DMS114 treated with DMSO at 0.1 percent for 48 hours (cell line): ENCODE measurements around the gene QRFP.

ENCODE experiments used
- DNase-seq: peaks from one replicate; lab custom pipeline; 2025; ENCODE audit not compliant: unreplicated experiment; lab: John Stamatoyannopoulos, UW

The QRFP gene, protein sequence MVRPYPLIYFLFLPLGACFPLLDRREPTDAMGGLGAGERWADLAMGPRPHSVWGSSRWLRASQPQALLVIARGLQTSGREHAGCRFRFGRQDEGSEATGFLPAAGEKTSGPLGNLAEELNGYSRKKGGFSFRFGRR

DNA sequence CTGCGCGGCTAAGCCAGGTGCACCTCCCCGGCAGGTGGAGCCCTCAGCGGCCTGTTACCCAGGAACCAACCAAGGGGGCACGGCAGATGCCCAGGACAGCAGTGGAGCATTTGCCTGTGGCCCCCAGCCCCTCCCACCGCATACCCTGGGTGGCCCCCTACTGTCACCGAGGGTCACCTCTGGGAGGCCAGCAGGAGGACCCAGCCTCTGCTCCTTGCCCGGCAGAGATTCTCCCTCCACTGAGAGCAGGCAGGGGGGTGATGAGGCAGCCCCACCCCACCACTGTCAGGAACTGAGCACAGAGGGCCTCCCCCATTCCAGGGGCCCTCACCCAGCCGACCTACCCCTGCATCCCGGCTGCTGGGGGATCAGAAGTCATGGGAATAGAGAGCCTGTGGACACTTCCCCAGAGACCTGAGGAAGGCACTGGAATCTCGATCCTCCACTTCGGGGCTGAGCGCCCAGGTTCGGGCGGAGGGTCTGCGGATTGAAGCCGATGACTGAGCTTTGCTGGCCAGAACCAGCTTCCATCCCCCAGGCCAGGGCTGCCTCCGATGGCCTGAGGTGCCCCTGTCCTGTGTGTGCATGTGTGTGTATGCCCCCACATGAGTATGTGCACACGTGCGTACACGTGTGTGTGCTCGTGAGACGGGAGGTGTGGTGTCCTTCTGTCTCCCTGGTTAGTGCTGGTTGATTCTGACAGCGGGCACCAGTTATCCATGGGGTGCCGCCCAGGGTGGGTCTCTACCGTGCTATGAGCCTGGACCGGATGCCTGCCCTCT lies at the start of gene QRFP:
Gene QRFP, minus strand, starts transcription at position 580 of the 782 bp plus-strand sequence. CDS start 2,974 bp downstream, outside the sequence.
- no peak for DNase-seq

DNA sequence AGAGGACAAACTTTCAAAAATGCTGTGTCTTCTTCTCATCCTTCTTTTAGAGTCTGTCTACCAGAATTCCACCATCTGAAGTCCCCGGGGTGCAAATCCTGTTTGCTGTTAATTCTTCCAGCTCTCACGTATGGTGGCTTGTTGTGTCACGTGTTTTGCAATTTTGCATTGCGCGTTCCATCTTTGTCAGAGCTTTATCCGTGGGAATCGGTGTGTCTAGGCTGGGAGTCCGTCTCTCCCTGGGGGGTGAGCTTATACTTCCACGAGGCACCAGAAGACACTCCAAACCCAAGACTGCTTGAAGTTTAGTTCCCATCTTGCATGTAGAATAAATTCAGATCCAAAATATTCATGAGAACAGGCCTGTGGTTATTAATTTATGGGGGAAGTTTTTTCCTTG lies 48.6 kb upstream of the QRFP start:
- no peak for DNase-seq

DNA sequence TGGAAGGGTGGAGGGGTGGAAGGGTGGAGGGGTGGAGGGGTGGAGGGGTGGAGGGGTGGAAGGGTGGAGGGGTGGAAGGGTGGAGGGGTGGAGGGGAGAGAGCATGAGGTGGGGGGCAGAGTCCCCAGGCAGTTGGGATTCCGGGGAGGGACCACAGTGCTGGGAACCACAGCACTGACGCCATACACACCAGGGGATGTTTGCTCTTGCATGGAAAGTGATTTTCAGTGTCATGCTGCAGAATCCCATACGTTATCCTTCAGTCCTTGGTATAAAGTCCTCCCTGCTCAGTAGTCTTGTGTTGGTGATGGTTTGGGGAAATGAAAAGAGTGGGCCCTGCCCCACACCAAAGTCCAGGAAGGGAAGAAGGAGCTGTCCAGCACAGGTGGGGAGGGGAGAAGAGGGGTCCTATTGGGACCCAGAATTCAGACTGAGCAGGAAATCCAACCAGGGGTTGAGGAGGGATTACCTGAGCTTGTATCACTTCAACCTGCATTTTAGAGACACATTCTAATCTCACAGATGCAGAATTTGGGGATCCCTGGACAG lies 48.0 kb upstream of the QRFP start:
- no peak for DNase-seq

DNA sequence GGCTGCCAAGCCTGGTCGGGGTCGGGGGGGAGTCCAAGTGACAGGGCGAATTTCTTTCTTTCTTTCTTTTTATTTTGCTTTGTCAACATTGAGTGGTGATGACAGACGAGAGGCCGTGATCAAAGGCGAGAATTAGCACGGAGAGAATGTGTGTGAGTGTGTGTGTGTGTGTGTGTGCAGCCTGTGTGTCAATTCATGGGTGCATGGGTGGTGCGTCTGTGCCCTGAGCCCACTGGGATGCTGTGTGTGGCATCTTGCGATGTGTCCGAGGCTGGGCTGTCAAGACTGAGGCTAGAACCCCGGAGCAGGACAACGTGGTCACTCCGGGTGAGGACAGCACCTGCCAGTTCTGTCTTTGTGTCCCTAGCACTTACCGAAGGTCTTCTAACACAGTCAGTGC lies 47.2 kb upstream of the QRFP start:
- DNase-seq, result no peak

DNA sequence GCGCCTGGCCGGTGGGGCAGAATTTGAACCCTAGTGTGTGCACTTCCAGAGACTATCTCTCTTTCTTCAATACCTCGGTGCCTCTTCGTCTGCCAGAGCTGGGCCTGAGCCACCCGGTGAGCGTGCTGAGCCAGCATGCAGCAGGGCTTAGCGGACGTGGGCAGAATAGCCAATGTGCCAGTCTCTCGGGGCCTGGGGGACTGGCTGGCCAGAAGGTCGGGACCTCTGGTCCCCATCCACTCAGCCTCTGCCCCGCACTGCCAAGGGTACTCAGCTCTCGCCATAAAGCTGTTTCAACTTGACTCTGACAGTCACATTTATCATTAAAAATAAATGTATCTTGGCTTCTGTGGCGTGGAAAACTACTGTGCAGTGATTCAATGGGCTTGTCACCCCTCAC lies 46.6 kb upstream of the QRFP start:
- no peak for DNase-seq

DNA sequence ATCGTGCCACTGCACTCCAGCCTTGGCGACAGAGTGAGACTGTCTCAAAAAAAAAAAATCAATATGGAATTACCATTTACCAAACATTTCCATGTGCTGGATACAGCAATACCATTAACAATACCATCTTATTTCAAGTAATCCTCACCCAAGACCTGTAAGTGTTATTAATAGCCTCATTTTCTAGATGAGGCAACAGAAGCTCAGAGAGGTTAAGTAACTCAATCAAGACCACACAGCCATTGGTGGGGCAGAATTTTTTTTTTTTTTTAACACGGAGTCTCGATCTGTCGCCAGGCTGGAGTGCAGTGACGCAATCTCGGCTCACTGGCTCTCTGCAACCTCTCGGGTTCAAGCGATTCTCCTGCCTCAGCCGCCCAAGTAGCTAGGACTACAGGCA lies 46.1 kb upstream of the QRFP start:
- DNase-seq, result no peak

DNA sequence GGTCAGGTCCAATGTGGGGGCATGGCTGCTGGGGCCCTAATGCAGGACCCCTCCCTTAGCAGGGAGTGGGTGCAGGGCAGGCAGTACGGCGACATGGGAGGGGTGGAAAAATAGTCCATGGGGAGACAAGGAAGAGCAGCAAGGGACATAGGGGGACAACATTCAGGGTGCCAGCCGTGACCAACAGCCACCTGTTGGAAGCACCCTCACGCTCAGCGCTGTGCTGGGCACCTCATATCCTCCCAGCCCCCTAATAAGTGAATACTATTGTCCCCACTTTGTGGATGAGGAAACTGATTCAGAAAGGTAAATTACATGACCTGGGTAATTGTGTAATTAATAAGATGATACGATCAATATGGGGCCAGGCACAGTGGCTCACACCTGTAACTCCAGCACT lies 45.5 kb upstream of the QRFP start:
- DNase-seq, result no peak

DNA sequence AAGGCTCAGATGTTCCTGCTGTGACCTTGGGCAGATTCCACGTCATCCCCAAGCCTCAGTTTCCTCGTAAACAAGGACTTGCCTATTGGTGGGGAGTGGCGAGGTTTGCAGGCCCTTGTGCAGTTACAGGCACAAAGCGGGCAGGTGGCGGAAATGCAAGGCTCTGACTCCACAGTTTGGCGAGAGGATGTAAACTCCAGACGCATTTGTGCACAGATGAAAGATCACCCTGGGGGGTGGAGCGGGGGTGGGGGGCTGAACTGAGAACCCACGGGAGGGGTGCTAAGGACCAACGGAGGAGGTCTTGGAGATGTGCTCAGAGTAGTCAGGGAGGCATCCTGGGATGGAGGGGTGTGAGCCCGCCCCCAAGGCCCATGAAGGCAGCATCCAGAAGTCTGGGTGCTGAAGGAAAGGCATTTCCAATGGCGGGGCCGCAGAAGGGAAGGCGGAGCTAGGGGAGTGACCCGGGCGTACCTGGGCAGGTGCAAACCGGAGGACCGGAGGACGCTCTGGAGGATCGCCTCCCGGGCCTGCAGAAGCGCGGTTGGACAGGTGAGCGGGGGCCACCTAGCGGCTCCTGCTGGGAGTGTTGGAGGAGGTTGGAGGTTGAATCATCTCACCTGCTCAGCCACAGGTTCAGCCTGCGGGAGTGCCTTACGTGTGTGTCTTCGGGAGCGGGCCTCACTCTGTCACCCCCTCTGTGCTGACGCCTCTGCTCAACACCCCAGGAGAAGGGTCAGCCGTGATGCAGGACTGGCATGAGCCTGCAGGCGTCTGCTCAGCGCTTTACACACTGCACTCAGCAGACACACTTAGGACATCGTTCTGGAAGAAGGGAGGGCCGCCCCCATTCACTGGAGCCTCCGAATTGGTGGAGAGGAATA lies 44.3 kb upstream of the QRFP start:
- DNase-seq, result no peak

DNA sequence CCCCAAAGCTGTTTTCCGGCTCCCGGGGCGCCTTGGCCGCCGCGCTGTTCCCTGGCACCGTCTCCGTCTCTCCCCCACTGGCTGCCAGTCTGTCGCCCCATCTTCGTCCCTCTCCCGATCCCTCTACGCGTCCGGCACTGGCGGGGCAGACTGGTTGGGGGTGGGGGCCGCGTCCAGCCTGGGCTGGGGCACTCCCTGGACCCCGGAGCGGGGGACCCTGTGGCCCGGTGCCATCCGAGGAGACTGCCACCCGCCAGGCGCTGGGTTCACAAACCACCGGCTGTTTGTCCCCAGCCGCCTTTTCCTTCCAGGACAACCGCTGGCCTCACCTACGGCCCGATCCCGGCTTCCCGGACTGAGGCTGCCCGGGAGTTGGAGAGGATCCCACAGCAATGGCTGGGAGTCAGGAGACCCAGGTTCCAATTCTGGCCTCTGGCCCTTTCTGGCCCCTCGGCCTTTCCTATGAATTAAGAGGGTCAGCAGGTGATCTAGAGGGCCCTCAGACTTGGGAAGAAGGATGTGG lies 43.5 kb upstream of the QRFP start:
- DNase-seq, result no peak

DNA sequence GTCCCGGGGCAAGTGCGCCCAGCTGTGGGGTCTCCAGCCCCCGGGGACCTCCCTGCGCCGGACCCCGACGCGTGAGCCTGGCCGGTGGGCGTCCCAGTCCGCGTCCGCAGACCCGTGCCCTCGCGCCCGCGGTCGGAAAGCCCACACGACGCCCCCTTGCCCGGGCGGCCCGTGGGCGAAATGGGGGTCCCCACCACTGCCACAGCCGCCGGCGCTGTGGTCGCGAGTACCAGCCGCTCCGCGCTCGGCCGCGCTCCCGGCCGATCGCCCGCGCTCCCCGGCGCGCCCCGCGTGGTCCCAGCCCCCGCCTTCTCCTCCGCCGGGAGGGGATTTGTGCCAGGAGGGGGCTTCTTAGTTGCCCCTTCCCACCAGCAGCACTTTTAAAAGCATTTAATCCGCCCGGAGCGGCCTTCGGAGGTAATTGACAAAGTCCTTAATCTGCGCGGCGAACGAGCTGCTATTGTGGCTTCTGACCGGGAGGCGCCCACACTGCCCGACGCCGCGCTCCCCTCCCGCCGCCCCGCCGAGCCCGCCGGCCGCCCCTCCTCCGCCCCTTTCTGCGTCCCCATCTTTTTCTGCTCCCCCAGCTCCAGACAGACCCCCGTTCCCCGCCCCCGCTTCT lies 42.9 kb upstream of the QRFP start:
- DNase-seq, result no peak

DNA sequence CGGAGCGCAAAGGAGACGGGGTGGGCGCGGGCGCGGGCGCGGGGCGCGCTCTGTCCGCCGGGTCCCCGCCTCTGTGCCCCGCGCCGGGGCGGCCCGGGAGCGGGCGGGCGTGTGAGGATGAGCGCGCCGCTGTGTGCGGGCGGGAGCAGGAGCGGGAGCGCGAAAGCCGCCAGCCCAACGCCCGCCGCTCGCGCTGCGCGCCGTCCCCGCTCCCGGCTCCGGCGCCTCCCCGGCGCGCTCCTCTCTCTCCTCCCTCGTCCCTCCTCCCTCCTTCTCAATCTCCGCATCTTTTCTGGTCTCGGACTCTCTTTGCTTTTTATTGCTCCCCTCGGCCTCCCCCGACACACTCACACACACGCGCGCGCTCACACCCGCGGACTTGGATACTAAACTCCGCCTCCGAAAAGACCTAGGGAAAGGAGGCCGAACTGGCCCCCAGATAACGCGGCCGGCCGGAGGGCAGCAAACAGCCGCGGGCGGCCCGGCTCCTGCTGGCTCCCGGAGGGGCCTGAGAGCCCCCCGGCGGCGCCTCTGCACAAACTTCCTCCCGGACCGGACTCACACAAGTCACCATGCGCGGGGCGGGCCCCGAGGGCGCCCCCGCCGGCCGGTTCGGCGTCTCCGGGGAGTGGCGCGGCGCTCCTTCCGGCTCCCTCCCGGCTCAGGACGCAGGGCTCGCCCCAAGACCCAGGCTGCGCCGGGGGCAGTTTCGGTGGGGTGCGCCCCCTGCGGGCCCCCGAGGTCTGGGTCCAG lies 42.2 kb upstream of the QRFP start, which contains the start of gene FIBCD1:
Gene FIBCD1, minus strand, starts transcription at position 596 of the 753 bp plus-strand sequence. CDS start 640 bp downstream, outside the sequence.
- peak; percentile 33 for DNase-seq

DNA sequence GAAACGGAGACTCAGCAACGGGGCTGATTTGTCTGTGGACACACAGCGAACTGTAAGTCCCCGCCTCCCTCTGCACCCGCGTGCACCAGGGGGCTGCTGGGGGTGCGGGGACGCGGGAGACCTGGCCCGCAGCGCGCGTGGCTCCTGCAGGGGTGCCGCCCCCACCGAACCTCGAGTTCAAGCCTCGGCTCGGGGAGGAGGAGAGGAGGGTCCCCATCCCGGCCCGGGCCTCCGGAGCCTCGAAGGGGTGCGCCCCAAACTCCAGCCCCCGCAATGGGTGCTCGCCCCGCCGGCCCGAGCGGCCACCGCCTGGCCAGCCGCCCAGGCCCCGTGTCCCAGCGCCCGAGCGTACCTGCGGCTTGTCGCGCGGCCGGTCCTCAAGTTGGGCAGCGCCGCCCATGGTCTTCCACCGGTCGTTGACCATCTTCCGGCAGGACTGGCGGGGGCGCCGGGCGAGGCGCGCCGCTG lies 41.6 kb upstream of the QRFP start:
- DNase-seq, result no peak

DNA sequence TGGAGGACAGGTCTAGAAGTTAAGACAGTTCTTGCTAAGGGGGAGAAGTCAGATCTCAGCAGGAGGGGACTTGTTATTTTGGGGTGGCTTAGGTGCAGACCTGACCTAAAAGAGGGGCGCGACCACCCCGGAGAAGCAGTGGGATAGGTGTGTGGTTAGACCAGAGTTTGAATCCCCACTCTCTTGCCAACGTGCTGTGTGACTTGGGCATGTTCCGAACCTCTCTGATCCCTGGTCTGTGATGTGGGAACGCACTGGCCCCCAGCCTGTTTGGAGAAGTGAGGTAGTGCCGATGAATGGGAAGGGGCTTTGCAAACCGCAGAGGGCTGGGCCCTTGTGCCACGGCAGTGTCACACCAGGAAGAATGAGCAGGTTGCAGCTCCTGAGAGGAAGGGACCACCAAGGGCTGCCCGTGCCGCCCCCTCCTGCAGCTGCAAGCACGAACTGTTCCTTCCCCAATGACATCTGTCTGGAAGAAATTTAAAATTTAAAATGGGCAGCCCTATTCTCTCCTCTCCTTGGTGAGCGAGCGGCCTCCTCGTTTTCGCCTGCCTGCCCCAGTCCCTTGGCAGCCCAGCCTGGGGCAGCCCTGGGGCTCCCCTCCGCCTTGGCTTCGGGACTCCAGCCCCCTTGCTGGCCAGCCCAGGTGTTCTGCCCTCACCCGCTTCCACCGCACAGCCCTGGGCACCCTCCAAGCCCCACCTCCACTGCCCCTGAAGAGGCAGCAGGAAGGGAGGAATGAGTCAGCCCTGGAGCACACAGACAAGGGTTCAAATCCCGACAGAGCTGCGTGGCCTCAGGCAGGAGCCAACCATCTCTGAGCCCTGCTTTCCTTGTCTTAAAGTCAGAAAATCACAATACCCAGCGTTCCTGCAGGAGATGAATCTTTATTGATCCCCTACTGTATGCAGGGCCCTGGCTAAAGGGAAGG lies 40.8 kb upstream of the QRFP start:
- DNase-seq, result no peak

DNA sequence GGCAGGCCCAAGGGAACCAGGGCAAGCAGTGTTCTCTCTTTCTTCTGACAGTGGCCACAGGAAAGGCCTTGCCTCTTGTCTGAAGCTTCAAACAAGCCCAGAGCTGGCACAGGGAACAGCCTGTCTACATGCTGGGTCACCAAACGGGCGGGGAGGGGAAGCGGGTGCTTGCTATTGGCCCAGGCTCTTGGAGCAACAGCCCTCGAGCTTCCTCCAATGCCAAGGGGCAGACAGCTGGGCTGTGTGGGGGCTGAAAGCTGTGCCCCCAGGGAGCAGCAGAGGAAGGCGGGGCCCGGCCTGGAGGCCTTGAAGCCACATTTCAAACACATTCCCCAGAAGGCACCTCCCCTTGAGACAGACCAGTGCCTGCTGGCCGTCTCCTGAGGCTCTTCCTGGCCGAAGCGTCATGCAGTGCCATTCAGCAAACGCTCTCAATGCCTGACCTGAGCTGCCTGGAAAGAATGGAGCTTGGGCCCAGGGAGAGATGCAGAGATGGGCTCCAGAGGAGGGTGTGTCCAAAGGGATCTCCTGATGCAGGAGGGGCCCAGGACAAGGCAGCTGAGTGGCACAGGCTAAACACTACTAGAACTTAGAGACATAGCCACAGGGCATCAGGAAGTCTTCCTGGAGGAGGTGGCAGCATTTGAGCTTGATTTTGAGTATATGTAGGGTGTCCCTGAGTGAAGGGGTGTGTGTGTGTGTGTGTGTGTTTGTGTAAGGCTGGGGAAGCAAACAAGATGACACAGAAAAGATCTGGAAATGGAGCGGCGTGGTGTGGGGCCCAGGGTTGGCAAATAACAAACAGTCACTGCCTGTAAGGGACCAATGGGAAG lies 39.9 kb upstream of the QRFP start:
- no peak for DNase-seq

DNA sequence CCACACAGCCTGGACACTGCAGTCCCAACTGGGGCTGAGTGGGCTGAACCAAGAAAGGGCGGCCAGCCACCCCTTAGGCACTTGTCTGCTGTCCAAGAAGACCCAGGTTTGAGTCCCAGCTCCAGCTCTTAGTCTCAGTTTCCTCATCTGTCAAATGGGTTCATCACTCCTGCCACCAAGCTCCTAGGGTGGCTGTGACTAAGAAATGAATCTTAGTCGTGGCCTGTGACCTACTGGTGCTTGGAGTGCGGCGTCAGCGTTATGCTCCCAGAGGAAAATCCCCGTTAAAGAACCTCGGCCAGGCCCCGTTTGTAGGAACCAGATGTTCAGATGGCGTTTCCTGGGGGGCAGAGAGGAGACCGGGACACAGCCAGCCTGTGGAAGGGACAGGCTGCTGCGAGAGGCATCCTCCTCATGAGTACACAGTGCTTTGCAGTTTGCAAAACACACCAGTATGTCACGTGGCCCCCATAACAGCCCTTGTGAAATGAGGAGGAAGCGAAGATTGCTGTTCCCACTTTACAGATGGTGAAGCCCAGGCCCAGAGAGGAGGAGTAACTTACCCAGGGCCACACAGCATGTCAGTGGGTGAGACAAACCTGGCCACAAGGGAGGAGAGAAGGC lies 39.1 kb upstream of the QRFP start:
- no peak for DNase-seq

DNA sequence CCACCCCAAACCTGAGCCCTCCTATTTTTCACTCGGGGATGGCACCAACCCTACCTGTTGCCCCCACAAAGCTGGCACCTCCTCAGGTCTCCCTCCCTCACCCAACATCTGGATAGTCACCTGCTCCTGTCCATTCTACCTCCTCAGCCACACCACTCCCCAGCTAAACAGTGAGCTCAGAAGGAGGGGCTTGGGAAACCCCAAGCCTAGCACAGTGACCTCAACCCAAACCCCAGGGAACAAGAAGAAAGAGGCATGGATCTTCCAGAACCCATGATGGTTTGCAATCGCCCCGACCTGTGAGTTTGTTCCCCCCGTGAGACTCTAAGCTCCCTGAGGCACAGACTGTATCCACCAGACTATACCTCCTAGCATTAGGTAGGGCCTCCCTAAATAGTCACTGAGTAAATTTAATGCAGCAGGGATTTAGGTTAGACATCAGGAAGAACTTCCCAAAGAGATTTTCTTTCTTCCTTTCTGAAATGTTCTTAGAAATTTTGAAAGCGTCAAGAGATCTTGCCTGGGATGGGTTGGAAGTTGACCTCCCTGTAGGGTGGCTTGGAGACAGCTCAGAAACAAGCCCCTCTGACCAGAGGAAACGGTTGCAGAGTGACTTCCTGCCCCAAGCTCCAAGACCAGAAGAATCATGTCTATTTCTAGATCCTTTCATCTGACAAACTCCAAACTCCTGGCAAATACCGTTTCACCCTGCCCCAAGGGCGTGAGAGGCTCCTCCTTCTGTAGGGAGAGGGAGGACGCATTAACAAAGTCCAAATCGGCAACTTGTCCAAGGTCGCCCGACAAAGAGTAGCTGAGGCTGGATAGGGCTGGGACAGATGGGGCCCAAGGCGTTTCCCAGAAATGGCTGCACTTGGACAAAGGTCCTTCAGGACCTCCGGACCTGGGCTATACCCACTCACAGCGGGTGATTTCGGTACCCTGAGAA lies 38.4 kb upstream of the QRFP start:
- DNase-seq, result no peak
